GM12865 (cell line): ENCODE data around the gene SSTR3.

Experiments used
- DNase-seq: peaks from one replicate; pipeline ENCODE4 v3.0.0; 2010; ENCODE audit warnings: low read depth
- H3K4me3 ChIP-seq: 2 replicates; pipeline ENCODE4 v1.5.1; 2011; ENCODE audit warnings: mild to moderate bottlenecking, low read depth, low read length, control low read depth
- CTCF ChIP-seq: IDR thresholded peaks from 2 replicates; pipeline ENCODE4 v1.5.1; 2011; ENCODE audit warnings: low read length, control low read depth, low read depth, inconsistent platforms; ENCODE audit not compliant: insufficient read depth; ENCODE audit errors: missing control alignments

The SSTR3 gene

GRCh38 chr22:37230673-37231405 is 18.6 kb upstream of the SSTR3 start:
- TF ChIP-seq CTCF = no peak
- no peak overlapping the region; the same call in 1 of the 2 replicates for H3K4me3 ChIP-seq
- DNase-seq = peak; percentile 84

- TF ChIP-seq CTCF = no peak
- DNase-seq = peak; percentile 94
- peak overlapping the region; percentile 53 for H3K4me3 ChIP-seq
Observed at GRCh38 chr22:37229805-37230672, 17.8 kb upstream of the SSTR3 start.

- H3K4me3 ChIP-seq = peak overlapping the region; percentile 53
- no peak for TF ChIP-seq CTCF
- peak; percentile 55 for DNase-seq
Observed at GRCh38 chr22:37229012-37229804, 16.9 kb upstream of the SSTR3 start.

GRCh38 chr22:37228106-37229011 is 16.1 kb upstream of the SSTR3 start:
- no peak for TF ChIP-seq CTCF
- no peak overlapping the region for H3K4me3 ChIP-seq
- DNase-seq = no peak

- no peak for DNase-seq
- no peak for TF ChIP-seq CTCF
Observed at GRCh38 chr22:37226514-37226913, 14.2 kb upstream of the SSTR3 start.

GRCh38 chr22:37226087-37226486 is 13.8 kb upstream of the SSTR3 start:
- TF ChIP-seq CTCF = no peak
- no peak overlapping the region for H3K4me3 ChIP-seq
- DNase-seq = no peak

More at GRCh38 chr22:37226514-37226913, 14.2 kb upstream of the SSTR3 start:
- H3K4me3 ChIP-seq = no peak overlapping the region
